Measurements from ENCODE around the gene EPHB4. TPM values are rescaled to one million over a fixed set of nuclear protein-coding genes. Genes with fewer than 3 reads are reported as not detected.

Gene EPHB4
- total and polyA plus RNA-seq, 10 of the 15 experiments (the other 5 are each of a cell fraction or from before 2014, with no cell fraction given) = 0.32 to 0.85 (median 0.48) TPM; not detected in 4

- TF ChIP-seq RCOR1 (conservative IDR thresholded peaks at IDR 0.05; ENCODE audit: low read depth, low read length) (no peak), BHLHE40 (IDR thresholded peaks at IDR 0.05; ENCODE audit: borderline replicate concordance in 1 of 2, low read depth in 2 of 2, low read length in 1 of 2) (peak; percentile 77 to 93), BCL3 (IDR thresholded peaks at IDR 0.05; ENCODE audit: borderline replicate concordance, insufficient read depth, low read depth, low read length, poor library complexity, severe bottlenecking) (no peak), TBL1XR1 (IDR thresholded peaks at IDR 0.05; ENCODE audit: low read depth, low read length) (no peak), SMC3 (IDR thresholded peaks at IDR 0.05; ENCODE audit: borderline replicate concordance, low read length) (no peak), NR2C2 (IDR thresholded peaks at IDR 0.05; ENCODE audit: borderline replicate concordance, control insufficient read depth, insufficient read length, low read depth) (no peak), SP1 (IDR thresholded peaks at IDR 0.05; ENCODE audit: low read depth, low read length) (no peak), HCFC1 (IDR thresholded peaks at IDR 0.05; ENCODE audit: low read length) (no peak), CHD4 (IDR thresholded peaks at IDR 0.05) (no peak), BACH1 (IDR thresholded peaks at IDR 0.05; ENCODE audit: borderline replicate concordance) (0 out of 2 replicates have a peak, but pooled peaks have one; percentile 17), POLR2AphosphoS2 (IDR thresholded peaks at IDR 0.05; ENCODE audit: low read depth, low read length) (no peak), MTA2 (IDR thresholded peaks at IDR 0.05; ENCODE audit: low read depth) (no peak), ATF7 (IDR thresholded peaks at IDR 0.05; ENCODE audit: low read depth) (peak; percentile 100), FOS (IDR thresholded peaks at IDR 0.05; ENCODE audit: borderline replicate concordance, extremely low read depth, insufficient read length) (no peak), REST (IDR thresholded peaks at IDR 0.05; ENCODE audit: low read depth, low read length) (no peak), SREBF2 (IDR thresholded peaks at IDR 0.05; ENCODE audit: low read length) (no peak), CBFB (IDR thresholded peaks at IDR 0.05; ENCODE audit: low read depth) (no peak), SKIL (IDR thresholded peaks at IDR 0.05; ENCODE audit: low read depth, poor library complexity, severe bottlenecking) (no peak), EP300 (IDR thresholded peaks at IDR 0.05; ENCODE audit: borderline replicate concordance in 1 of 2, control insufficient read depth in 1 of 2, low read depth in 2 of 2, low read length in 2 of 2) (peak in 1 of 2 experiments; percentile 36; a peak in 1 of 4 replicates), NFYB (IDR thresholded peaks at IDR 0.05; ENCODE audit: insufficient read depth, low read depth, low read length) (no peak), ZBTB33 (IDR thresholded peaks at IDR 0.05) (no peak)
These were observed 39.9 kb upstream of the EPHB4 start, which contains the start of gene TRIP6 (continued) for GRCh38 chr7:100867040-100867775.
